Testis (tissue), 3 donors: Measurements from ENCODE around the gene CDK2AP2. TPM values are rescaled to one million over a fixed set of nuclear protein-coding genes. Genes with fewer than 3 reads are reported as not detected.

Experiments used
- DNase-seq: peaks from one replicate; pipeline ENCODE4 v3.0.0-alpha.2; 2019
- H3K27ac ChIP-seq, 2 donors: fragments of 200-600 bp; sonication (generic); one replicate each; pipeline ENCODE4 v1.5.1; 2019
- H3K27me3 ChIP-seq: fragments of 200-600 bp; sonication (generic); one replicate; pipeline ENCODE4 v1.5.1; 2019
- H3K36me3 ChIP-seq: fragments of 200-600 bp; sonication (generic); one replicate; pipeline ENCODE4 v1.5.1; 2017; ENCODE audit warnings: low read depth; ENCODE audit errors: missing control alignments
- H3K4me1 ChIP-seq: fragments of 200-600 bp; sonication (generic); one replicate; pipeline ENCODE4 v1.5.1; 2019
- H3K4me3 ChIP-seq, 2 donors: fragments of 200-600 bp; sonication (generic); one replicate each; pipeline ENCODE4 v1.5.1; 2017 to 2019
- H3K9me3 ChIP-seq: fragments of 200-600 bp; sonication (generic); one replicate; pipeline ENCODE4 v1.5.1; 2017
- CTCF ChIP-seq, 3 experiments: fragments of 450-650 bp in 2 of 3; fragments of 200-600 bp in 1 of 3; sonication (generic) in 1 of 3; IDR thresholded peaks; one replicate each; pipeline ENCODE4 v1.5.1; 2016 to 2019; ENCODE audit warnings: antibody characterized with exemption in 3 of 3, mild to moderate bottlenecking in 2 of 3, moderate library complexity in 1 of 3
- POLR2A ChIP-seq: fragments of 450-650 bp; IDR thresholded peaks from one replicate; pipeline ENCODE4 v1.6.1; 2017; ENCODE audit warnings: antibody characterized with exemption, mild to moderate bottlenecking, moderate library complexity
- WGBS, 2 donors: methylation state at CpG; one replicate each; pipeline ENCODE4 v1.1.5; 2018; 5-methylcytosine and 5-hydroxymethylcytosine counted together
- intact Hi-C: fragments of 100-400 bp; cut with DNase I; formaldehyde crosslinking; loops from one replicate; pipeline ENCODE4 v1.15.1; 2023; ENCODE audit warnings: low total_unique reads
- polyA plus RNA-seq: library from polyadenylated mRNA; stranded (reverse); fragments of 350-450 nt; fragmentation: Illumina TruSeq; extraction: RNeasy Lipid Tissue Mini Kit (QIAGEN cat#74804); gene quantifications from one replicate; pipeline ENCODE4 v1.2.3, GENCODE V29; 2014; ENCODE audit warnings: low read depth, low replicate concordance; ENCODE audit not compliant: insufficient read depth
- total RNA-seq, 2 donors: library from RNA; depleted of rRNA; stranded (reverse); fragments of >200 nt; gene quantifications; one replicate each; pipeline ENCODE4 v1.2.3, GENCODE V29; 2016

The CDK2AP2 gene
- total and polyA plus RNA-seq, 3 donors from 2014 or later: 20.9 to 38.0 (median 26.4) TPM

- Histone ChIP-seq H3K4me3 (peak overlapping the region; percentile 49 to 66), H3K36me3 (no peaks in the 10 kb centered on the region), H3K27me3 (no peaks in the 10 kb centered on the region), H3K27ac (peak overlapping the region; percentile 85 to 87), H3K9me3 (no peaks in the 10 kb centered on the region), H3K4me1 (peaks cover 12% of the 10 kb centered on the region)
- no peak for TF ChIP-seq POLR2A
- no peak for TF ChIP-seq CTCF (IDR thresholded peaks at IDR 0.05)
- peak; percentile 91 for DNase-seq
- 35 to 60% methylated on average over 1 to 55 of the region's 56 CpGs for WGBS, 2 donors
- intact Hi-C loops: no loop called here
These were observed 43.4 kb downstream of the CDK2AP2 start for GRCh38 chr11:67464411-67465188.

- Histone ChIP-seq H3K9me3 (no peaks in the 10 kb centered on the region), H3K36me3 (no peaks in the 10 kb centered on the region), H3K27ac (peak overlapping the region; percentile 85 to 87), H3K27me3 (no peaks in the 10 kb centered on the region), H3K4me1 (peaks cover 12% of the 10 kb centered on the region), H3K4me3 (peak overlapping the region; percentile 49 to 66)
- WGBS, 2 donors: 52 to 64% methylated on average over 9 to 20 of the region's 20 CpGs
- DNase-seq: peak; percentile 34
- TF ChIP-seq POLR2A: no peak
- TF ChIP-seq CTCF (IDR thresholded peaks at IDR 0.05): no peak
- intact Hi-C loops: no loop called here
These were observed 44.1 kb downstream of the CDK2AP2 start for GRCh38 chr11:67463680-67464410.

- intact Hi-C loops: no loop called here
- WGBS, 2 donors: 36 to 72% methylated on average over 10 of the region's 10 CpGs
- no peak for TF ChIP-seq CTCF (IDR thresholded peaks at IDR 0.05)
- TF ChIP-seq POLR2A: no peak
- Histone ChIP-seq H3K36me3 (no peaks in the 10 kb centered on the region), H3K9me3 (no peaks in the 10 kb centered on the region), H3K27me3 (no peaks in the 10 kb centered on the region), H3K4me3 (no peak overlapping the region), H3K4me1 (peaks cover 11% of the 10 kb centered on the region), H3K27ac (no peak overlapping the region)
- no peak for DNase-seq
These were observed 44.8 kb downstream of the CDK2AP2 start for GRCh38 chr11:67463186-67463585.

DNA sequence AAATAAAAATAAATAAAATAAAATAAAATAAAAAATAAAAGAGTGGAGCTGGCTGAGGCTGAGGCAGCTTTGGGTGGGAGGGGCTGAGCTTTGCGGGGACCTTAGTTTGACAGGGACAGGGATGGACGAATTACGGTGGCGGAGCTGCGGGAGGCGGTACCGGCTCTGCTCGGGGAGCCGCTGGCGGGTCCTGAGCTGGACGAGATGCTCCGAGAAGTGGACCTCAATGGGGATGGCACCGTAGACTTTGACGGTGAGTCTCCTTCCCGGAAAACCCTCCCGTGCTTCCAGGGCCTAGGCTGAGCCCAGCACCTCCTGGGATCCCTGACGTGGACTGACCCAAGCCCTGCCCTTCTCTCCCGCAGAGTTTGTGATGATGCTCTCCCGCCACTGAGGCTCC lies 49.7 kb downstream of the CDK2AP2 start:
- Histone ChIP-seq H3K27ac (no peak overlapping the region), H3K27me3 (no peaks in the 10 kb centered on the region), H3K4me1 (no peaks in the 10 kb centered on the region), H3K9me3 (no peaks in the 10 kb centered on the region), H3K36me3 (no peaks in the 10 kb centered on the region), H3K4me3 (no peak overlapping the region)
- no peak for DNase-seq
- TF ChIP-seq POLR2A (no peak), CTCF (IDR thresholded peaks at IDR 0.05) (no peak)
- intact Hi-C loops: no loop called here
- 84 to 86% methylated on average over 19 of the region's 19 CpGs for WGBS, 2 donors
